ENCODE results near the gene TRIM8.
A peak's percentile ranks its signal among the peaks of the same experiment; 100 is the strongest.
"Not testable (repeated sequence)": the region's sequence is repeated elsewhere in the genome, so short reads cannot be mapped to it uniquely, and the experiment has no call there.

The TRIM8 gene

GRCh38 chr10:102650655-102651454 lies 6.6 kb downstream of the TRIM8 start:
- DNase-seq: peak in 1 of 14 donors; percentile 13

GRCh38 chr10:102651455-102652169 lies 7.3 kb downstream of the TRIM8 start:
- no peak for DNase-seq

DNA sequence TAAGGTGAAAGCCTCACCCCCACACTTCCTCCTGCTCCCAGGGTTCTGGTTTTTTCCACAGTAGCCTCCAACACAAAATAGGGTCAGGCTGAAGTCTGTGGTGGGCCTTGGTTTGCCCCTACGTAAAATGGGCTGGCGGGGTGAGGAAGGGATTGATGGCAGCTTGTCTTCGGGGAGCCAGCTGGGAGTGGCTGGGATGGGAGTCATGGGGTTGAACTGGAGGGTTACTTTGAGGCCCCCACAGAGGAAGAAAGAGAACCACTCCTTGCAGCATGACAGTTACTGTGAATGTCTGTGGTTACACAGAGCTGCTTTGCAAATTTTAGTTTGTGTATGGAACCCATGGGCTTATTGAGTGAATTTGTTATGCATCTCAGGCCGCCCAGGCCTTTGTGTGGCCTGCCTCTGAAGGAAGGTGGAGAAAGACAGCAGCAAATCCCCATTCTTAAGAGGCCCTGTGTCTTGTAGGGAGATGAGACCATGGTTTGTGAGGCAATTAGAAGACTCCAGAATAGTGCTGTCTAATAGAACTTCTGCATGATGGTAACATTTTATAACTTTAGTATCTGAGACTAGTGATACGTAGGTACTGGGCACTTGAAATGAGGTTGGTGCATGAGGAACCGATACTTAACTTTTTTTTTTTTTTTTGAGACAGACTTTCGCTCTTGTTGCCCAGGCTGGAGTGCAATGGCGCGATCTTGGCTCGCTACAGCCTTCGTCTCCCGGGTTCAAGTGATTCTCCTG lies 8.1 kb downstream of the TRIM8 start:
- no peak for DNase-seq

DNA sequence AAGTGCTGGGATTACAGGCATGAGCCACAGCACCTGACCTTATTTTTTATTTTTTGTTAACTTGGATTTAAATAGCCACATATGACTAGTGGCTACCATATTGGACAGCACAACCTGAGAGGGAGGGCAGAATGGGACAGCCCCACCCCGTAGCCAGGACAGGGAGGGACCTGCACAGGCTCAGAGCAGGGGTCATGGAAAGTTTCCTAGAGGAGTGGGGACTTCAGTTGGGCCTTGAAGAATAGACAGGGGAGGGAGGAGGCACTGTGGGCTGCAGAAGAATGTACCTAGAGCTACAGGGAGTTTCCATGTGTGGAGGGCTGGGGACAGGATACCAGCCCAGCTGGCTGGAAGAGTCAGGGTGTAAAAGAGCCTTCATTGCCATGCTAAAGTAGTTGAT lies 8.8 kb downstream of the TRIM8 start:
- no peak for DNase-seq

DNA sequence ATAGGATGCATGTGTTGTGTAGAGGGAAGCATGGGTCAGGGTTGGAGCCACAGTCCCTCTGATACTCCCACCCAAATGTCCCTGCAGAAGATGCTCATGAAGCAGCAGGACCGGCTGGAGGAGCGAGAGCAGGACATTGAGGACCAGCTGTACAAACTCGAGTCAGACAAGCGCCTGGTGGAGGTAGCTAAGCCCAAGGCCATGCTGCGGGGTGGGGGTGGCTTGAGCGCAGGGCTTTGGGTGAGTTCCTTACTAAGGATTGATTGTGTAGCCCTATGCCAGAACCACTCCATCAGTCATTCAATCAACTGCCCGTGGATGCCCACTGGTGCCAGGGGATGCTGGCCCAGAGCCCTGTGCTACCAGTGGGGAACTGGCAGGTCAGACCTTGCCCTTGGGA lies 10.3 kb downstream of the TRIM8 start:
- DNase-seq: no peak

DNA sequence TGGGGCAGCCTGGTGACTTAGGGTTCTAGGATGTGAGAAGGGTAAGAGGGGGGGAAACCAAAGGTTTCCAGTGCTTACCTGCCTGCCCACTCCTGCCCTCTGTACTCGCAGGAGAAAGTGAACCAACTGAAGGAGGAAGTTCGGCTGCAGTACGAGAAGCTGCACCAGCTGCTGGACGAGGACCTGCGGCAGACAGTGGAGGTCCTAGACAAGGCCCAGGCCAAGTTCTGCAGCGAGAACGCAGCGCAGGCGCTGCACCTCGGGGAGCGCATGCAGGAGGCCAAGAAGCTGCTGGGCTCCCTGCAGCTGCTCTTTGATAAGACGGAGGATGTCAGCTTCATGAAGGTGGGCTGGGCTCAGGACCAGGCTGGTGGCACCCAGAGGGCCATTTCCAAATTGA lies 10.7 kb downstream of the TRIM8 start:
- no peak for DNase-seq

DNA sequence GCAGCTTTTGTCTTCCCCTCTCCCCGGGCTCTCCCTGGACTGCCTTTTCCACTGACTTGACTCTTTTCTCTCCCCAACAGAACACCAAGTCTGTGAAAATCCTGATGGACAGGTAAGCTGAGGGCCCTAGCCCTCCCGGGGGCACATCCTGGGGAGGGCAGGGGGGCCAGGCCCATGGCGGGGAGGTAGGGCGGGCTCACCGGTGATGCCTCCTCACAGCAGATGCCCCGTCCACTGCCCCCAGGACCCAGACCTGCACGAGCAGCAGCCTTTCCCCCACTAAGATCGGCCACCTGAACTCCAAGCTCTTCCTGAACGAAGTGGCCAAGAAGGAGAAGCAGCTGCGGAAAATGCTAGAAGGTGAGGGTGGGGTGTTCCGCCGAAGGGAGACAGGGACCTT lies 11.7 kb downstream of the TRIM8 start:
- DNase-seq: no peak

- no peak for DNase-seq
Observed at GRCh38 chr10:102656791-102657371, 12.6 kb downstream of the TRIM8 start.

GRCh38 chr10:102657451-102657850 lies 13.2 kb downstream of the TRIM8 start:
- no peak for DNase-seq

DNA sequence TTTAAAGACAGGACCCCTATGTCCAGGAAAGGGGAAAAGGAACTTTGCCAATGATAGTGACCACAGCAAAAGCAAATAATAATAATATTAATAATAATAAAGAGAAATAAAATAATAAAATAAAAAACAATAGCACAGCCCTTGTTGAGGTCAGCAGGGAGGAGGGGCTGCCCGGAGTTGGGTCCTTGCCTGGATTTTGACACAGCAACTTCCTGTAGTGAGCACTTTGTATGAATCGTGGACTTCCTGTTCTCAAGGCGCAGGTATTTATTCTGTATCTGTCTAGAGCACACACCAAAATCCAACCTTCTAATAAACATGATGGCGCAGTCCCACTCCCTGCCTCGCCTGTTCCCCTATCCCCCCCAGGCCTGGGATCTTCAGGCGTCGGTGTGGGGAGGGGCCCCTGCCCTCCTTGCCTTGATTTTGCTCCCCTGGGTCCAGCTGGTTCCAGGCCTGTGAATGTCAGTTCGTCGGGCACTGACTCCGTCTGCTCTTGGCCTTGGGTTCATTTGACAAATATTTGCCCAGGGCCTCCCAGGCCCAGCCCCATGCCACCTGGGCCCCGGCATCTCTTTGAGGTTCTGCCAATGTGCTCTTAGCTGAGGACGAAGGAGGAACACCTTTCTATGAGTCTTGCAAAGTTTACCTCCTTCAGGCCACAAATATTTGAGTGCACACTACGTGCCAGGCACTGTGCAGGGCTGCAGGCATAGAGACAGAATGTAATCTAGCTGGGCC lies 13.9 kb downstream of the TRIM8 start:
- no peak for DNase-seq

- no peak for DNase-seq
Observed at GRCh38 chr10:102658802-102659201, 14.5 kb downstream of the TRIM8 start.

DNA sequence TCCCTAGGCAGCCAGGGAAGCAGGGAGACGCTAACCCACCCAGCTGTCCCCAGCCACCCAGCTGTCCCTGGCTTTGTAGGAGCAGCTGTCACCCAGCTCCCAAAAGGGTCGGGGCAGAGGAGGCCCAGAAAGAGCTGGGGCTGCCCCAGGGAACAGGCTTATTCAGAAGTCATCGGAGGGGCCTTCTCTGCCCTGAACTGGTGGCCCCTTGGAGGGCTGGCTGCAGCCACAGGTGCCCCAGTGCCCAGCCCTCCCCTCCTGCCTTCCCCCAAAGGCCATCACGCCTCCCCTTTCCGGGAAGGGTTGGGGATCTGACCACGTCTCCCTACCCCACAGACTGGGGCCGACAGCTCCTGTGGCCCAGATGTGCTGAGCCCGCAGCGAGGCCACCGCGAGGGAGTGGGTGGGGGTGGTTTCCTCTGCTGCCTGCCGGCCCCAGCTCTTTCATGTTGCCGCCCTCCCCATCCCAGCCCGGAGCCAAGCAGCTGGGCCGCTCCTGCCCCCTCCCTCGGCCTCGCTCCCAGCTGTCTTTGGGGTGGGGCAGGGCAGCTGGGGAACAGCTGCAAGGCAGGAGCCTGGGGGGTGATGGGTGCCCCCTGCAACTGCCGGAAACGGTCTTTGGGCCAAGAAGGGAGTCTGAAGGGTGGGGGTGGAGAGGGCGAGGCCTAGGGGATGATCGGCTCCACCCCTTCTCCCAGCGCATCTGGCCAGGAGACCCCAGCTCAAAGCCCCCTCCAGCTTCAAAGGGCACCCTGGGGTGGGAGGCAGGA lies 16.8 kb downstream of the TRIM8 start:
- peak in 3 of 14 donors; percentile 23 to 42 (median 32) for DNase-seq

GRCh38 chr10:102661658-102662028 lies 17.4 kb downstream of the TRIM8 start:
- DNase-seq: no peak

GRCh38 chr10:102665904-102666509 lies 21.7 kb downstream of the TRIM8 start:
- no peak for DNase-seq

DNA sequence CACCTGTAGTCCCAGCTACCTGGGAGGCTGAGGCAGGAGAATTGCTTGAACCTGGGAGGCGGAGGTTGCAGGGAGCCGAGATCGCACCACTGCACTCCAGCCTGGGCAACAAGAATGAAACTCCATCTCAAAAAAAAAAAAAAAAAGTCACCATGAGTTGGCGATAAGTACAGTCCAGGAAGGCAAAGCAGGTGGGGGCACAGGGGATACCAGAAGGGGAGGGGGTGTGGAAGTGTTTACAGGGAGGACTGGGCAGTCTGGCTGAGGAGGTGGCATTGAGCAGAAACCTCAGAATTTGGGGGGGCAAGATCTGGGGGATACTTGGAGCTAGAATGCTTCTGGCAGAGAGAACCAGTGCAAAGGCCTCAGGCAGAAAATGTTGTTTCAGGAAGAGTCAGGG lies 23.1 kb downstream of the TRIM8 start:
- not testable (repeated sequence) for DNase-seq

- DNase-seq: no peak
Observed at GRCh38 chr10:102668326-102669107, 24.2 kb downstream of the TRIM8 start.

- peak in 4 of 14 donors; percentile 28 to 79 (median 34) for DNase-seq
Observed at GRCh38 chr10:102669206-102670064, 25.2 kb downstream of the TRIM8 start.

DNA sequence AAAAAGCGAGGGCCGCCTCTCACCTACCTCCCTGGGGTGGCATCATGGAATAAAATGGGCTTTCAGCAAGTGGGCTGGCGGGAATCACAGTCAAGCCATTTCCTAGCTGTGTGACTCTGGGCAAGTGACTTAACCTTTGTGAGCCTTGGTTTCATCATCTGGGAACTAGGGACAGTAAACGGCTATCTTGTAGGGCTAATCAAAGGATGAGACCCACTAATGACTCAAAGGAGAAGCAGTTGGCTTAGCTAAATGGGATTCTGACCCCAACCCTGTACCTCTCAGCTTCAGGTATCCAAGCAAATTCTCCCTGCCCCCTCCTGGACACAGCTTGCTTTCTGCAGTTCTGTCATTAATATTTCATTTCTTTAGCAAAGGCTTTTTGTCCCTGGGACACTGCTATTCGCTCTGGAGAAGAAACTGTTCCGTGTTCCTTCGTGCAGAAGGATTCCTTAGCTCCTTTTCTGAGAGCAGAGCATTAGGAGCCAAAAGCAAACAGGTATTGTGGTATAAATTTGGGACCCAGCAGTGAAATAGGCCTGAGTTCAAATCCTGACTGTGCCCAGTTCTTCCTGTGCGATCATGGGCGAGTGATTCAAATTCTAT lies 25.9 kb downstream of the TRIM8 start:
- DNase-seq: no peak
